GM19328 (cell line): ENCODE results near the gene SNORC.
"Not testable (repeated sequence)": the region's sequence is repeated elsewhere in the genome, so short reads cannot be mapped to it uniquely, and the experiment has no call there.

Source experiments
- ATAC-seq: cut with Tn5 transposase; IDR thresholded peaks from one replicate; pipeline ENCODE4 v1.9.1; 2021; ENCODE audit warnings: mild to moderate bottlenecking, moderate library complexity; ENCODE audit not compliant: unreplicated experiment

SNORC gene

GRCh38 chr2:232894746-232895145 is 24.7 kb downstream of the SNORC start:
- ATAC-seq = no peak

DNA sequence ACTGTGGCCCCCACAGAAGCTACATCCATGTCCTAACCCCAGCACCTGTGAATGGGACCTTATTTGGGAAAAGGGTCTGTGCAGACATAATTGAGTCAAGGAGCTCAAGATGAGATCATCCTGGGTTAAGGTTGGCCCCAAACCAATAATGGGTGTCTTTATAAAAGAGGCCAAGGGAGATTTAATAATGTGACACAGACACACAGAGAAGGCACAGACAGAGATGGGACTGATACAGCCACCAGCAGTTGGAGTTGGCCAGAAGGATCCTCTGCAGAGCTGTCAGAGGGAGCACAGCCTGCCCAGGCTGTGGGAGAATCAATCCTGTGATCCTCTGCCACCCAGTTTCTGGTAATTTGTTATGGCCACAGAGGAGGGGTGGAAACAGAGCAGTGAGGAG is 26.0 kb downstream of the SNORC start:
- no peak for ATAC-seq

- no peak for ATAC-seq
Observed at GRCh38 chr2:232896720-232897597, 26.9 kb downstream of the SNORC start.

- ATAC-seq = no peak
Observed at GRCh38 chr2:232897598-232898408, 27.7 kb downstream of the SNORC start.

- no peak for ATAC-seq
Observed at GRCh38 chr2:232898592-232899543, 28.8 kb downstream of the SNORC start.

DNA sequence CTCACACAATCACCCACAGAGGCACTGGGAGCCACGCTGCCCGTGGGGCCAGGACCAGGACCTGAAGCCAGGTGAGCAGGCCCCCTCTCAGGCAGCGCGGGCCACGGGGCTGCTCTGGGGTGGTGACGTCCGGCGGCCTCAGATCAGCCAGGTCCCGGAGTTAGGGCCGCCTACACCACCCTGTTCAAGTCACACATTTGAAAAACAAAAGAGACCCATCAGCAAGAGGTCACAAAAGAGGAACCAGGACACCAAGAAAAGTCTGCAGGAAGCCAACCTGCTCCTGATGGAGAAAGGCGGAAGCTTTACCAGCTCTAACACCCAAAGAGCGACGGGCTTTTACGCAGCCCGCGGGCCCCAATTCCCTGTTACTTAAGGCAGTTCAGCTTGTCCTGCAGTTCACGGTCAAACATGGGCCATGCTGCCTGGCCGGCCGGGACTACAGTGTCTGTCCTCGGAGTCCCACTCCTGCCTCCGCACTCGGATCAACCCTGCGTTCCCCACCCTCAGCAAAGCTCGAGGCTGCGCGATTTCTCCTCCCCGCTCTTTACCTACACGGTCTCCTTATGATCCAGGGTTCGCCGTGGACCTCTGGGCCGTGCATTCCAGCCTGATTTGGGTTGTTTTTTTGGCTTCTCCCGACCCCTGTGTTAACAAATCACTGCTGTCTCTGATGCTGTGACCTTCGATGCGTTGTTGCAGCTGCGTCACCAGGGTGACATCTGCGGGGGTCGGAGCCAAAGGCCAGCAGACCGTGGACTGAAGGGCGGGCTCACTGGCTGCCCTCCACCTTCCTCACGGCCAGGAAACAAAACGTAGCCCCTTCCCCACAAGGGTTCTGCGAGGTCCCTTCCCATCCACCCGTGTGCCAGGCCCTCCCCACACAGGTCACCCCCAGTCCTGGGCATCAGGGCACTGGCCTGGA is 31.0 kb downstream of the SNORC start:
- no peak for ATAC-seq

DNA sequence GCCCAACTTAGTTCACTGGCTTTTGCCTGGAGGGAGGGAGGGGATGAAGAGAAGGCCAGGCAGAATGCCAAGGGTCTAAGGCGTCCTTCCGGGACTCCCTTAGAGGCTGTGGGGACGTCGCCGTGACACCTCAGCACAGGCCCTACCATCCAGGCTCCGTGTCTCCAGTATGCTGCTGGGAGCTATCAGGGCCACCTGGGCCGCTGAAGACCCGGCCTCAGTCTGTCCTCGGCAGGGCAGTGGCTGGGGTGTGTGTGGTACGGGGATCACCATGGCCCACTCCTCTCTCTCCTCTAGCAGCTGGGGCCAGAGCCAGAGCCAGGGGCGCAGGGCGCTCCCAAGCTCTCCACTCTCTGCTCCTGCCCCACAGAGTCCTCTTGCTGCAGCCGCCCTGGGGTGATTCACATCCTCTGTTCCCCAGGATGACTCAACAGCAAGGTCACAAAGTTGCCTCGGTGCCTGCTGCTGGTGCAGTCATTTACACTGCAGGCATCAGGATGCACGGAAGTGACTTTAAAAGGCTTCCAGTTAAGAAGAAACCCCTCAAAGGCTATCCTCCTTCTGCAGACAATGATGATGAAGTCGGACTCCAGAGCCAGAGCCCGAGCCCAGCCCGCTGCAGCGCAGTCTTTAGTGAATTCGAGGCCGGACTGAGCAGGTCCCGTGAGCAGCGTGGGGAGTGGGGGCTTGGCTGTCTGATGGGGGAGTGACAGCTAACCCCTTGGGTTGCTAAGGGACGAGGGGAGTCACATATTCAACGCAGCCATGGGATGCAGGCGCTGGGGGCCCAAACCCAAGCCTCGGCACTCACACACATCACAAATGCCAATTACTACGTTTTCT is 31.9 kb downstream of the SNORC start:
- no peak for ATAC-seq

GRCh38 chr2:232903989-232904388 is 33.9 kb downstream of the SNORC start:
- no peak for ATAC-seq

- not testable (repeated sequence) for ATAC-seq
Observed at GRCh38 chr2:232906867-232907717, 37.0 kb downstream of the SNORC start.

DNA sequence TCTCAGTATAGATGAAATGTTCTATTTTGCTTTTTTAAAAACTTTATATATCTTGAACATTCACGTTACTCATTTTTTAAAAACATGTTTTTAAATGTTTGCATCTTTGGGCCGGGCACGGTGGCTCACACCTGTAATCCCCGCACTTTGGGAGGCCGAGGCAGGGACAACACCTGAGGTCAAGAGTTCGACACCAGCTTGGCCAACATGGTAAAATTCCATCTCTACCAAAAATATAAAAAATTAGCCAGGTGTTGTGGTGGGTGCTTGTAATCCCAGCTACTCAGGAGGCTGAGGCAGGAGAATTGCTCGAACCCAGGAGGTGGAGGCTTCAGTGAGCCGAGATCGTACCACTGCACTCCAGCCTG is 37.6 kb downstream of the SNORC start:
- not testable (repeated sequence) for ATAC-seq

- no peak for ATAC-seq
Observed at GRCh38 chr2:232908695-232909094, 38.6 kb downstream of the SNORC start.

GRCh38 chr2:232910376-232910775 is 40.3 kb downstream of the SNORC start:
- ATAC-seq = no peak

GRCh38 chr2:232911712-232912277 is 41.7 kb downstream of the SNORC start:
- no peak for ATAC-seq

- ATAC-seq = no peak
Observed at GRCh38 chr2:232913903-232914302, 43.8 kb downstream of the SNORC start.

- ATAC-seq = no peak
Observed at GRCh38 chr2:232919141-232919540, 49.1 kb downstream of the SNORC start.

- no peak for ATAC-seq
Observed at GRCh38 chr2:232920055-232920454, 50.0 kb downstream of the SNORC start.

DNA sequence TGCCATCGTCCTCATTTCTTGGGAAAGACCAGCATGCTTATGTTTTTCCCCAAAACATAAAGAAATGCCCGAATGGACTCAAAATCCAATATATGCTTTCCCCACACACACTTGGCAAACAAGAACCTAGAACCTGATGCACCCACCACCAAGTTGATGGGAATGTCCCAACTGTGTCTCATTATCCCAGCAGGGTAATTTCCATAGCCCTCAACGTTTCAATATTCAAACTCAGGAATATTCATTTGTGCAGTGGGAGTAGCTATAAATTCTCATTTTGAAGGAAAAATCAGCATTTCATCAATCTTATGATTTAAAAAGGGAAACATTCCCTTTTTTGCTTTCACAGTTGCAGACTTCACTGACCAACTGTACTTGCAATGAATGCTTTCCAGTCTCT is 50.7 kb downstream of the SNORC start:
- ATAC-seq = no peak

- no peak for ATAC-seq
Observed at GRCh38 chr2:232924433-232924832, 54.4 kb downstream of the SNORC start.
